ENCODE results near the gene TSPAN9. TPM values are rescaled to one million over a fixed set of nuclear protein-coding genes. Genes with fewer than 3 reads are reported as not detected.

The TSPAN9 gene
- total RNA-seq, 1 donor from 2014 or later: 0.09 TPM

- intact Hi-C loops (cut with micrococcal nuclease): no loop called here
Observed at GRCh38 chr12:3205742-3206519, 128.8 kb downstream of the TSPAN9 start.

GRCh38 chr12:3206536-3207072 lies 129.4 kb downstream of the TSPAN9 start:
- Mint-ChIP-seq H3K4me1 (no peaks in the 10 kb centered on the region), H3K36me3 (ENCODE audit: low read depth) (no peaks in the 10 kb centered on the region), H3K9me3 (no peaks in the 10 kb centered on the region), H3K27ac (no peak overlapping the region), H3K27me3 (peaks cover 20% of the 10 kb centered on the region), H3K4me3 (no peak overlapping the region)
- no peak for DNase-seq
- intact Hi-C loops (cut with micrococcal nuclease): no loop called here

More at GRCh38 chr12:3205742-3206519, 128.8 kb downstream of the TSPAN9 start:
- no peaks in the 10 kb centered on the region for H3K36me3 Mint-ChIP-seq (ENCODE audit: low read depth)
- no peak overlapping the region for H3K27ac Mint-ChIP-seq
- H3K9me3 Mint-ChIP-seq: no peaks in the 10 kb centered on the region
- H3K4me1 Mint-ChIP-seq: no peaks in the 10 kb centered on the region
- no peak for DNase-seq
- peaks cover 27% of the 10 kb centered on the region for H3K27me3 Mint-ChIP-seq
- no peak overlapping the region for H3K4me3 Mint-ChIP-seq

- H3K9me3 Mint-ChIP-seq: no peaks in the 10 kb centered on the region
- intact Hi-C loops (cut with micrococcal nuclease): no loop called here
- H3K27me3 Mint-ChIP-seq: peaks cover 15% of the 10 kb centered on the region
- no peaks in the 10 kb centered on the region for H3K4me1 Mint-ChIP-seq
- H3K36me3 Mint-ChIP-seq (ENCODE audit: low read depth): no peaks in the 10 kb centered on the region
- DNase-seq: no peak
- H3K27ac Mint-ChIP-seq: no peak overlapping the region
- no peak overlapping the region for H3K4me3 Mint-ChIP-seq
Observed at GRCh38 chr12:3207175-3207574, 130.0 kb downstream of the TSPAN9 start.

GRCh38 chr12:3207858-3208257 lies 130.7 kb downstream of the TSPAN9 start:
- H3K9me3 Mint-ChIP-seq: no peaks in the 10 kb centered on the region
- H3K4me1 Mint-ChIP-seq: no peaks in the 10 kb centered on the region
- intact Hi-C loops (cut with micrococcal nuclease): no loop called here
- no peak overlapping the region for H3K27ac Mint-ChIP-seq
- H3K27me3 Mint-ChIP-seq: peaks cover 8% of the 10 kb centered on the region
- no peak overlapping the region for H3K4me3 Mint-ChIP-seq
- no peaks in the 10 kb centered on the region for H3K36me3 Mint-ChIP-seq (ENCODE audit: low read depth)
- DNase-seq: no peak

GRCh38 chr12:3213188-3213587 lies 136.0 kb downstream of the TSPAN9 start:
- intact Hi-C loops (cut with micrococcal nuclease): no loop called here
- no peak overlapping the region for H3K27ac Mint-ChIP-seq
- H3K27me3 Mint-ChIP-seq: no peaks in the 10 kb centered on the region
- no peaks in the 10 kb centered on the region for H3K36me3 Mint-ChIP-seq (ENCODE audit: low read depth)
- H3K4me3 Mint-ChIP-seq: no peak overlapping the region
- DNase-seq: no peak
- H3K4me1 Mint-ChIP-seq: no peaks in the 10 kb centered on the region
- H3K9me3 Mint-ChIP-seq: no peaks in the 10 kb centered on the region

- no peak for DNase-seq
- Mint-ChIP-seq H3K4me3 (no peak overlapping the region), H3K27me3 (no peaks in the 10 kb centered on the region), H3K36me3 (ENCODE audit: low read depth) (no peaks in the 10 kb centered on the region), H3K9me3 (no peaks in the 10 kb centered on the region), H3K27ac (no peak overlapping the region), H3K4me1 (no peaks in the 10 kb centered on the region)
- intact Hi-C loops (cut with micrococcal nuclease): no loop called here
Observed at GRCh38 chr12:3213768-3214167, 136.6 kb downstream of the TSPAN9 start.

- intact Hi-C loops (cut with micrococcal nuclease): no loop called here
- H3K9me3 Mint-ChIP-seq: no peaks in the 10 kb centered on the region
- no peaks in the 10 kb centered on the region for H3K36me3 Mint-ChIP-seq (ENCODE audit: low read depth)
- H3K27ac Mint-ChIP-seq: no peak overlapping the region
- DNase-seq: no peak
- no peaks in the 10 kb centered on the region for H3K27me3 Mint-ChIP-seq
- H3K4me3 Mint-ChIP-seq: no peak overlapping the region
- no peaks in the 10 kb centered on the region for H3K4me1 Mint-ChIP-seq
Observed at GRCh38 chr12:3214526-3215365, 137.6 kb downstream of the TSPAN9 start.

GRCh38 chr12:3215410-3215975 lies 138.3 kb downstream of the TSPAN9 start:
- no peaks in the 10 kb centered on the region for H3K9me3 Mint-ChIP-seq
- H3K4me1 Mint-ChIP-seq: no peaks in the 10 kb centered on the region
- H3K27ac Mint-ChIP-seq: no peak overlapping the region
- no peaks in the 10 kb centered on the region for H3K27me3 Mint-ChIP-seq
- H3K36me3 Mint-ChIP-seq (ENCODE audit: low read depth): no peaks in the 10 kb centered on the region
- intact Hi-C loops (cut with micrococcal nuclease): no loop called here
- H3K4me3 Mint-ChIP-seq: no peak overlapping the region
- no peak for DNase-seq

GRCh38 chr12:3216097-3216496 lies 138.9 kb downstream of the TSPAN9 start:
- Mint-ChIP-seq H3K36me3 (ENCODE audit: low read depth) (no peaks in the 10 kb centered on the region), H3K9me3 (no peaks in the 10 kb centered on the region), H3K4me3 (no peak overlapping the region), H3K27me3 (peaks cover 1% of the 10 kb centered on the region), H3K4me1 (no peaks in the 10 kb centered on the region), H3K27ac (no peak overlapping the region)
- no peak for DNase-seq
- intact Hi-C loops (cut with micrococcal nuclease): no loop called here

GRCh38 chr12:3216726-3217682 lies 139.8 kb downstream of the TSPAN9 start:
- Mint-ChIP-seq H3K27me3 (peaks cover 1% of the 10 kb centered on the region), H3K4me1 (no peaks in the 10 kb centered on the region), H3K36me3 (ENCODE audit: low read depth) (no peaks in the 10 kb centered on the region), H3K9me3 (no peaks in the 10 kb centered on the region), H3K27ac (no peak overlapping the region), H3K4me3 (no peak overlapping the region)
- no peak for DNase-seq
- intact Hi-C loops (cut with micrococcal nuclease): no loop called here

GRCh38 chr12:3217683-3218079 lies 140.5 kb downstream of the TSPAN9 start:
- H3K27me3 Mint-ChIP-seq: peaks cover 1% of the 10 kb centered on the region
- H3K4me1 Mint-ChIP-seq: no peaks in the 10 kb centered on the region
- H3K4me3 Mint-ChIP-seq: no peak overlapping the region
- intact Hi-C loops (cut with micrococcal nuclease): no loop called here
- no peaks in the 10 kb centered on the region for H3K36me3 Mint-ChIP-seq (ENCODE audit: low read depth)
- DNase-seq: no peak
- no peak overlapping the region for H3K27ac Mint-ChIP-seq
- H3K9me3 Mint-ChIP-seq: no peaks in the 10 kb centered on the region

GRCh38 chr12:3218228-3219171 lies 141.3 kb downstream of the TSPAN9 start:
- H3K36me3 Mint-ChIP-seq (ENCODE audit: low read depth): no peaks in the 10 kb centered on the region
- intact Hi-C loops (cut with micrococcal nuclease): no loop called here
- H3K4me1 Mint-ChIP-seq: no peaks in the 10 kb centered on the region
- H3K27me3 Mint-ChIP-seq: peaks cover 1% of the 10 kb centered on the region
- H3K4me3 Mint-ChIP-seq: no peak overlapping the region
- no peak overlapping the region for H3K27ac Mint-ChIP-seq
- H3K9me3 Mint-ChIP-seq: no peaks in the 10 kb centered on the region
- DNase-seq: no peak
